Uterus (tissue), 4 donors: ENCODE measurements around the gene ADD1. TPM values are rescaled to one million over a fixed set of nuclear protein-coding genes. Genes with fewer than 3 reads are reported as not detected.

Experiments
- DNase-seq, 2 donors: peaks; one replicate each; pipeline ENCODE4 v3.0.0-alpha.2; 2019 to 2020
- H3K27ac ChIP-seq, 2 donors: fragments of 200-600 bp; sonication (generic); 1 replicate in 1 of 2; 2 replicates in 1 of 2; pipeline ENCODE4 v1.5.1; 2016 to 2018
- H3K27me3 ChIP-seq, 2 donors: fragments of 200-600 bp; sonication (generic); one replicate each; pipeline ENCODE4 v1.5.1; 2018 to 2019; ENCODE audit warnings: control low read depth in 1 of 2
- H3K36me3 ChIP-seq, 2 donors: fragments of 200-600 bp; sonication (generic); one replicate each; pipeline ENCODE4 v1.5.1; 2019; ENCODE audit warnings: control low read depth in 1 of 2
- H3K4me1 ChIP-seq, 2 donors: fragments of 200-600 bp; sonication (generic); one replicate each; pipeline ENCODE4 v1.5.1; 2018 to 2019; ENCODE audit warnings: control low read depth in 1 of 2
- H3K4me3 ChIP-seq, 2 donors: fragments of 200-600 bp; sonication (generic); 1 replicate in 1 of 2; 2 replicates in 1 of 2; pipeline ENCODE4 v1.5.1; 2018 to 2019; ENCODE audit warnings: mild to moderate bottlenecking in 1 of 2
- H3K9me3 ChIP-seq, 2 donors: fragments of 200-600 bp; sonication (generic); one replicate each; pipeline ENCODE4 v1.5.1; 2019; ENCODE audit warnings: control low read depth in 1 of 2
- CTCF ChIP-seq, 4 experiments: fragments of 200-600 bp in 2 of 4; fragments of 450-650 bp in 2 of 4; sonication (generic) in 2 of 4; IDR thresholded peaks; one replicate each; pipeline ENCODE4 v1.5.1; 2016 to 2019; ENCODE audit warnings: antibody characterized with exemption in 4 of 4, mild to moderate bottlenecking in 2 of 4, moderate library complexity in 1 of 4
- POLR2A ChIP-seq, 2 donors: fragments of 450-650 bp; IDR thresholded peaks; one replicate each; pipeline ENCODE4 v1.6.1; 2016; ENCODE audit warnings: antibody characterized with exemption in 2 of 2, mild to moderate bottlenecking in 1 of 2, moderate library complexity in 1 of 2
- intact Hi-C: fragments of 100-400 bp; cut with DNase I; formaldehyde crosslinking; loops from one replicate; pipeline ENCODE4 v1.15.1; 2023; ENCODE audit warnings: low total_unique reads
- total RNA-seq, 4 donors: library from RNA; depleted of rRNA in 3 of 4; stranded (reverse); fragments of >200 nt in 3 of 4; gene quantifications; one replicate each; pipeline versions ENCODE4 v1.1.0 to v1.2.4, GENCODE V29; 2014 to 2023
- donor health status: DM: yes; HTN: yes; CAD: no.

ADD1 gene
- total RNA-seq, 4 donors from 2014 or later: 161 to 403 (median 225) TPM

- H3K4me3 ChIP-seq: no peak overlapping the region
- DNase-seq: peak; percentile 17 to 20
- no peaks in the 10 kb centered on the region for H3K36me3 ChIP-seq
- peak overlapping the region; percentile 1 to 89 for H3K27ac ChIP-seq
- intact Hi-C loops: no loop called here
- peaks cover 0 to 10% of the 10 kb centered on the region in 2 donors for H3K4me1 ChIP-seq
- H3K9me3 ChIP-seq: no peaks in the 10 kb centered on the region
- TF ChIP-seq CTCF (IDR thresholded peaks at IDR 0.05) (no peak), POLR2A (IDR thresholded peaks at IDR 0.05) (no peak)
- H3K27me3 ChIP-seq: no peaks in the 10 kb centered on the region
Observed at GRCh38 chr4:2932321-2932950, 88.8 kb downstream of the ADD1 start.

- peak overlapping the region in 1 of 2 donors; percentile 66 for H3K4me3 ChIP-seq
- H3K36me3 ChIP-seq: no peaks in the 10 kb centered on the region
- H3K9me3 ChIP-seq: no peaks in the 10 kb centered on the region
- H3K4me1 ChIP-seq: peaks cover 0 to 10% of the 10 kb centered on the region in 2 donors
- intact Hi-C loops: no loop called here
- no peak for DNase-seq
- TF ChIP-seq CTCF (IDR thresholded peaks at IDR 0.05) (no peak), POLR2A (IDR thresholded peaks at IDR 0.05) (no peak)
- H3K27me3 ChIP-seq: no peaks in the 10 kb centered on the region
- H3K27ac ChIP-seq: peak overlapping the region; percentile 58 to 89
Observed at GRCh38 chr4:2932951-2933565, 89.4 kb downstream of the ADD1 start.

GRCh38 chr4:2933566-2934076 lies 90.0 kb downstream of the ADD1 start:
- peak overlapping the region; percentile 58 to 89 for H3K27ac ChIP-seq
- intact Hi-C loops: no loop called here
- DNase-seq: peak in 1 of 2 donors; percentile 35
- H3K36me3 ChIP-seq: no peaks in the 10 kb centered on the region
- H3K4me3 ChIP-seq: peak overlapping the region; percentile 66
- no peaks in the 10 kb centered on the region for H3K27me3 ChIP-seq
- TF ChIP-seq CTCF (IDR thresholded peaks at IDR 0.05) (no peak), POLR2A (IDR thresholded peaks at IDR 0.05) (no peak)
- peaks cover 0 to 10% of the 10 kb centered on the region in 2 donors for H3K4me1 ChIP-seq
- H3K9me3 ChIP-seq: no peaks in the 10 kb centered on the region

- no peaks in the 10 kb centered on the region for H3K27me3 ChIP-seq
- no peaks in the 10 kb centered on the region for H3K36me3 ChIP-seq
- TF ChIP-seq POLR2A (IDR thresholded peaks at IDR 0.05) (no peak), CTCF (IDR thresholded peaks at IDR 0.05) (no peak)
- peaks cover 0 to 10% of the 10 kb centered on the region in 2 donors for H3K4me1 ChIP-seq
- peak overlapping the region; percentile 58 to 89 for H3K27ac ChIP-seq
- peak; percentile 75 to 76 for DNase-seq
- intact Hi-C loops: no loop called here
- H3K4me3 ChIP-seq: peak overlapping the region; percentile 66
- H3K9me3 ChIP-seq: no peaks in the 10 kb centered on the region
Observed at GRCh38 chr4:2934077-2934812, 90.6 kb downstream of the ADD1 start.
